Breast epithelium (tissue), 4 donors: ENCODE measurements around the gene CELF1. TPM values are rescaled to one million over a fixed set of nuclear protein-coding genes. Genes with fewer than 3 reads are reported as not detected.
A peak's percentile ranks its signal among the peaks of the same experiment; 100 is the strongest.

Experiments
- DNase-seq, 2 donors: peaks; one replicate each; pipeline ENCODE4 v3.0.0-alpha.2; 2019; ENCODE audit warnings: low spot score in 2 of 2
- H3K27ac ChIP-seq, 2 donors: fragments of 200-600 bp; sonication (generic) in 1 of 2; one replicate each; pipeline ENCODE4 v1.5.1; 2016 to 2019; ENCODE audit warnings: mild to moderate bottlenecking in 1 of 2
- H3K27me3 ChIP-seq, 2 donors: fragments of 200-600 bp; sonication (generic) in 1 of 2; one replicate each; pipeline versions ENCODE4 v1.5.1 to v1.6.0; 2017 to 2019; ENCODE audit warnings: control low read depth in 1 of 2, mild to moderate bottlenecking in 1 of 2
- H3K36me3 ChIP-seq: fragments of 200-600 bp; one replicate; pipeline ENCODE4 v1.5.1; 2019
- H3K4me1 ChIP-seq, 2 donors: fragments of 200-600 bp; sonication (generic); one replicate each; pipeline ENCODE4 v1.5.1; 2016 to 2019; ENCODE audit warnings: control low read depth in 1 of 2
- H3K4me3 ChIP-seq, 3 donors: fragments of 200-600 bp; sonication (generic); 1 replicate in 2 of 3; 2 replicates in 1 of 3; pipeline ENCODE4 v1.5.1; 2016 to 2019; ENCODE audit warnings: mild to moderate bottlenecking in 3 of 3, moderate library complexity in 2 of 3
- H3K9me3 ChIP-seq, 2 donors: fragments of 200-600 bp; sonication (generic) in 1 of 2; one replicate each; pipeline ENCODE4 v1.5.1; 2016 to 2019; ENCODE audit warnings: control low read depth in 1 of 2
- POLR2A ChIP-seq: fragments of 450-650 bp; IDR thresholded peaks from one replicate; pipeline ENCODE4 v1.6.1; 2016; ENCODE audit warnings: antibody characterized with exemption, mild to moderate bottlenecking, moderate library complexity
- POLR2AphosphoS5 ChIP-seq, 3 donors: sonication (generic); formaldehyde crosslinking; IDR thresholded peaks; one replicate each; pipeline ENCODE4 v1.6.1; 2017; ENCODE audit warnings: antibody characterized with exemption in 3 of 3
- intact Hi-C: fragments of 100-400 bp; cut with DNase I; formaldehyde crosslinking; loops from one replicate; pipeline ENCODE4 v1.15.1; 2023; ENCODE audit warnings: low total_unique reads
- total RNA-seq, 3 donors: library from RNA; depleted of rRNA; stranded (reverse); fragments of >200 nt; gene quantifications; one replicate each; pipeline ENCODE4 v1.1.0, GENCODE V29; 2016
- TF ChIP-seq, protein P1 (sequence below), 3 donors: fragments of 450-650 bp; IDR thresholded peaks; one replicate each; pipeline ENCODE4 v1.5.1; 2016 to 2017; ENCODE audit warnings: antibody characterized with exemption in 3 of 3, mild to moderate bottlenecking in 3 of 3, moderate library complexity in 3 of 3

CELF1 gene
- total RNA-seq, 3 donors from 2014 or later = 94.1 to 117 (median 114) TPM

DNA sequence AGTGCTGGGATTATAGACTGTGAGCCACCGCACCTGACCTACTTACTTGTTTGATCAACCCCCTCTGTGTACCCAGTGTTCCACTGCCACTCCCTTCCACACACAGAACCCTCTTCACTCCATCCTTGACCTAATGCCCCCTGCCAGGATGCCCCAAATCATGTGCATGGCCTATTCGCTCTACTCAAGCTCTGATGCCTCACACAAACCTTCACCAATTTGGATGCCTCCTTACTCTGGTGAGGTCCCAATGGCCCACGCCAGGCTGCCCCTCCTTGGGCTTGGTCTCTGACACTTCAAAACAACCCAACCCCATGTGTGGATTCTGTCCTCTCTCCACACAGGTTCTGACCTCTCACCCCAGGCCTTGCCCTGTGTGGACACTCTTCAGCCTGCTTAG lies 117.2 kb downstream of the CELF1 start:
- intact Hi-C loops = no loop called here
- Histone ChIP-seq H3K4me1 (no peaks in the 10 kb centered on the region), H3K9me3 (no peaks in the 10 kb centered on the region), H3K27ac (no peak overlapping the region), H3K4me3 (no peak overlapping the region), H3K27me3 (no peaks in the 10 kb centered on the region), H3K36me3 (no peaks in the 10 kb centered on the region)
- no peak for DNase-seq
- TF ChIP-seq, protein P1, sequence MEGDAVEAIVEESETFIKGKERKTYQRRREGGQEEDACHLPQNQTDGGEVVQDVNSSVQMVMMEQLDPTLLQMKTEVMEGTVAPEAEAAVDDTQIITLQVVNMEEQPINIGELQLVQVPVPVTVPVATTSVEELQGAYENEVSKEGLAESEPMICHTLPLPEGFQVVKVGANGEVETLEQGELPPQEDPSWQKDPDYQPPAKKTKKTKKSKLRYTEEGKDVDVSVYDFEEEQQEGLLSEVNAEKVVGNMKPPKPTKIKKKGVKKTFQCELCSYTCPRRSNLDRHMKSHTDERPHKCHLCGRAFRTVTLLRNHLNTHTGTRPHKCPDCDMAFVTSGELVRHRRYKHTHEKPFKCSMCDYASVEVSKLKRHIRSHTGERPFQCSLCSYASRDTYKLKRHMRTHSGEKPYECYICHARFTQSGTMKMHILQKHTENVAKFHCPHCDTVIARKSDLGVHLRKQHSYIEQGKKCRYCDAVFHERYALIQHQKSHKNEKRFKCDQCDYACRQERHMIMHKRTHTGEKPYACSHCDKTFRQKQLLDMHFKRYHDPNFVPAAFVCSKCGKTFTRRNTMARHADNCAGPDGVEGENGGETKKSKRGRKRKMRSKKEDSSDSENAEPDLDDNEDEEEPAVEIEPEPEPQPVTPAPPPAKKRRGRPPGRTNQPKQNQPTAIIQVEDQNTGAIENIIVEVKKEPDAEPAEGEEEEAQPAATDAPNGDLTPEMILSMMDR (IDR thresholded peaks at IDR 0.05) = no peak
- TF ChIP-seq POLR2A (no peak), POLR2AphosphoS5 (IDR thresholded peaks at IDR 0.05) (no peak)

DNA sequence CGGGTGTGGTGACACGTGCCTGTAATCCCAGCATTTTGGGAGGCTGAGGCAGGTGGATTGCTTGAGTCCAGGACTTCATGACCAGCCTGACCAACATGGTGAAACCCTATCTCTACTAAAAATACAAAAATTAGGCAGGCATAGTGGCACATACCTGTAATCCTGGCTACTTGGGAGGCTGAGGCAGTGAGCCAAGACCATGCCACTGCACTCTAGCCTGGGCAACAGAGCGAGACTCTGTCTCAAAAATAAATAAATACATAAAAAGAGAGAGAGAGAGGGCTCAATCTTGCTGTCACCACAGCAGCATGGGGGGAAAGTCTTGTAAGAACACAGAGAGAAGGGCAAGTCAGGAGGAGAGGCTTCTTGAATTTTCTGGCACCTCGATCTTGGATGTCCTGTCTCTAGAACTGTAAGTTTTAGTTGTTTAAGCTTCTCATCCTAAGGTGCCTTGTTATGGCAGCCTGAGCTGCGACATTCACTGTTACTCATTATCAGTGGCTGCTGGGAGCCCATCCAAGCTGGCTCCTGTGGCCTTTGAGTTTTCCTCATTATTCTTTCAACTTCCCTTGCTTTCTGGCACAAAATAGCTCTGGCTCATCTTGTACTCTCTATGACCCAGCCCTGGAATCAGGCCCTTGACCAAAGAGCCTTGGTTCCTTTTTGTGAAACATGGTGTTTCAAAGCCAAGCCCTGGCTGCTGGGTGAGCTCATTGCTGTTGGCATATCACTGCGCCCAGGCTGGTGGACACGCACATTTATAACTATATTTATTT lies 118.7 kb downstream of the CELF1 start:
- no peak for TF ChIP-seq POLR2A
- TF ChIP-seq POLR2AphosphoS5 (IDR thresholded peaks at IDR 0.05) = no peak
- TF ChIP-seq, protein P1 (IDR thresholded peaks at IDR 0.05) = no peak
- DNase-seq = peak in 1 of 2 donors; percentile 57
- H3K27ac ChIP-seq = peak overlapping the region; percentile 56 to 72

DNA sequence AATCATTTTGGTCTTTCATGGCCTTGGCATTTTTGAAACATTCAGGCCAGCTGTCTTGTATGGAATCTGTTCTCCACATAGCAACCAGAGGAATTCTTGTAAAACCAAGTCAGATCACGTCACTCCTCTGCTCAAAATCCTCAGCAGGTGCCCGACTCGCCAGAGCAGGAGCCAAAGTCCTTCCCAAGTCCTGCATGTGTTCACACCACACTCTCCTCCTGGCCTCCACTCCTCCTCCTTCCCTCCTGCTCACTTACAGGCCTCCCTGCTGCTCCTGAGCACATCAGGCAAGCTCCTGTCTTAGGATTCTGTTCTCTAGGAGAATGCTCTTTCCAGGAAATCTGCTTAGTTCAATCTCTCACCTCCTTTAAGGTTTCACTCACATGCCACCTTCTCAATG lies 119.8 kb downstream of the CELF1 start:
- Histone ChIP-seq H3K27ac (no peak overlapping the region), H3K9me3 (no peaks in the 10 kb centered on the region), H3K4me1 (no peaks in the 10 kb centered on the region), H3K27me3 (no peaks in the 10 kb centered on the region), H3K4me3 (no peak overlapping the region), H3K36me3 (no peaks in the 10 kb centered on the region)
- no peak for DNase-seq
- intact Hi-C loops = no loop called here
- TF ChIP-seq, protein P1 (IDR thresholded peaks at IDR 0.05) = no peak
- no peak for TF ChIP-seq POLR2AphosphoS5 (IDR thresholded peaks at IDR 0.05)
- no peak for TF ChIP-seq POLR2A

More for the DNA sequence above, 118.7 kb downstream of the CELF1 start:
- no peaks in the 10 kb centered on the region for H3K27me3 ChIP-seq
- H3K36me3 ChIP-seq = no peaks in the 10 kb centered on the region
- no peak overlapping the region for H3K4me3 ChIP-seq
- intact Hi-C loops = no loop called here
- H3K4me1 ChIP-seq = no peaks in the 10 kb centered on the region
- H3K9me3 ChIP-seq = no peaks in the 10 kb centered on the region

DNA sequence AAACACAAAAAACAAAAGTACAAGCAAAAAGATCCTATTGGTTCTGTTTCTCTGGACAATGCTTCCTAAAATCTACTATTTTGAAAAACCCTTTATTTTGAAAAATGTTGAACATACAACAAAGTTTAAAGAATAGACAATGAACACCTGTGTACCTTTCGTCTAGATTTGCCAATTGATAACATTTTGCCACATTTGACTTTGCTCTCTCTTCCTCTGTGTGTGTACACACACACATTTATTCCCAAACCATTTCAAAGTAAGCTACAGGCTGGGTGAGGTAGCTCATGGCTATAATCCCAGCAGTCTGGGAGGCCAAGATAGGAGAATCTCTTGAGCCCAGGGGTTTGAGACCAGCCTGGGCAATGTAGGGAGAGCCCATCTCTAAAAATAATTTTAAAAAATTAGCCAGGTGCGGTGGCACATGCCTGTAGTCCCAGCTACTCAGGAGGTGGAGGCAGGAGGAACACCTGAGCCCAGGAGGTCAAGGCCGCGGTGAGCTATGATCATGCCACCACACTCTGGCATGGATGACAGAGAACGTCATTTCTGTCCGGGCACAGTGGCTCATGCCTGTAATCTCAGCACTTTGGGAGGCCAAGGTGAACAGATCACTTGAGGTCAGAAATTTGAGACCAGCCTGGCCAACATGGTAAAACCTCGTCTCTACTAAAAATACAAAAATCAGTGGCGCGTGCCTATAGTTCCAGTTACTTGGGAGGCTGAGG lies 121.4 kb downstream of the CELF1 start:
- Histone ChIP-seq H3K9me3 (no peaks in the 10 kb centered on the region), H3K36me3 (no peaks in the 10 kb centered on the region), H3K4me1 (no peaks in the 10 kb centered on the region), H3K27ac (no peak overlapping the region), H3K4me3 (no peak overlapping the region), H3K27me3 (no peaks in the 10 kb centered on the region)
- TF ChIP-seq, protein P1 (IDR thresholded peaks at IDR 0.05) = no peak
- TF ChIP-seq POLR2AphosphoS5 (IDR thresholded peaks at IDR 0.05) (no peak), POLR2A (no peak)
- DNase-seq = no peak
- intact Hi-C loops = no loop called here

DNA sequence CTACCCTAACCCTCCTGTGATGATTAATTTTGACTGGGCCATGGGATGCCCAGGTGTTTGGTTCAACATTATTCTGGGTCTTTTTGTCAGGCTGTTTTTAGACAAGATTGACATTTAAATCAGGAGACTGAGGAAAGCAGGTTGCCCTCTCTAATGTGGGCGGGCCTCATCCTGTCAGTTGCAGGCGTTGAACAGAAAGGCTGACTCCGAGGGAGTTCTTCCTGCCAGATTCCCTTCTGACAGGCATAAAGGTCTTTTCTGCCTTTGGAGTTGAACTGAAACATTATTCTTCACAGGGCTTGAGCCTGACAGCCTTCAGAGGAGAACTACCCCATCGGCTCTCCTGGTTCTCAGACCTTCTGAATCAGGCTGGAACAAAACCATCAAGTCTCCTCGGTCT lies 122.4 kb downstream of the CELF1 start:
- intact Hi-C loops = no loop called here
- Histone ChIP-seq H3K4me1 (peaks cover 0 to 2% of the 10 kb centered on the region in 2 donors), H3K36me3 (no peaks in the 10 kb centered on the region), H3K9me3 (no peaks in the 10 kb centered on the region), H3K27me3 (no peaks in the 10 kb centered on the region), H3K4me3 (no peak overlapping the region), H3K27ac (no peak overlapping the region)
- TF ChIP-seq POLR2A (no peak), POLR2AphosphoS5 (IDR thresholded peaks at IDR 0.05) (no peak)
- TF ChIP-seq, protein P1 (IDR thresholded peaks at IDR 0.05) = no peak
- no peak for DNase-seq
